Measurements from ENCODE around the gene ROR1. TPM values are rescaled to one million over a fixed set of nuclear protein-coding genes. Genes with fewer than 3 reads are reported as not detected.

Gene ROR1
- total and polyA plus RNA-seq, 4 donors = 4.0 to 30.9 (median 11.4) TPM

- WGBS, 2 donors = 36 to 39% methylated on average over 5 of the region's 5 CpGs
- Histone ChIP-seq H3K27ac (ENCODE audit: low read depth in 1 of 2, low read length in 2 of 2) (no peak overlapping the region), H3K4me3 (ENCODE audit: low read length in 2 of 2) (no peak overlapping the region), H3K9me3 (ENCODE audit: control insufficient read depth, low read length) (no peaks in the 10 kb centered on the region), H3K27me3 (ENCODE audit: control insufficient read depth in 1 of 2, insufficient read depth in 2 of 2, low read length in 1 of 2) (no peaks in the 10 kb centered on the region), H3K36me3 (ENCODE audit: control insufficient read depth in 1 of 2, insufficient read depth in 2 of 2, low read length in 1 of 2) (no peaks in the 10 kb centered on the region), H3K4me1 (ENCODE audit: control insufficient read depth in 1 of 2, insufficient read depth in 2 of 2, low read length in 2 of 2) (peaks cover 5 to 11% of the 10 kb centered on the region in 2 donors)
- DNase-seq (no peak), ATAC-seq (ENCODE audit: low FRiP score) (no peak)
- intact Hi-C loops (cut with DNase I) = no loop called here
Observed at GRCh38 chr1:63868268-63868781, 94.5 kb downstream of the ROR1 start.

GRCh38 chr1:63870152-63870551 lies 96.3 kb downstream of the ROR1 start:
- Histone ChIP-seq H3K27ac (ENCODE audit: low read depth in 1 of 2, low read length in 2 of 2) (no peak overlapping the region), H3K4me3 (ENCODE audit: low read length in 2 of 2) (no peak overlapping the region), H3K4me1 (ENCODE audit: control insufficient read depth in 1 of 2, insufficient read depth in 2 of 2, low read length in 2 of 2) (peaks cover 5 to 17% of the 10 kb centered on the region in 2 donors), H3K9me3 (ENCODE audit: control insufficient read depth, low read length) (no peaks in the 10 kb centered on the region), H3K36me3 (ENCODE audit: control insufficient read depth in 1 of 2, insufficient read depth in 2 of 2, low read length in 1 of 2) (no peaks in the 10 kb centered on the region), H3K27me3 (ENCODE audit: control insufficient read depth in 1 of 2, insufficient read depth in 2 of 2, low read length in 1 of 2) (no peaks in the 10 kb centered on the region)
- DNase-seq = no peak
- 94 to 95% methylated on average over 2 of the region's 2 CpGs for WGBS, 2 donors
- intact Hi-C loops (cut with DNase I) = no loop called here
- ATAC-seq (ENCODE audit: low FRiP score) = no peak

- Histone ChIP-seq H3K9me3 (ENCODE audit: control insufficient read depth, low read length) (no peaks in the 10 kb centered on the region), H3K27me3 (ENCODE audit: control insufficient read depth in 1 of 2, insufficient read depth in 2 of 2, low read length in 1 of 2) (no peaks in the 10 kb centered on the region), H3K27ac (ENCODE audit: low read depth in 1 of 2, low read length in 2 of 2) (no peak overlapping the region), H3K4me1 (ENCODE audit: control insufficient read depth in 1 of 2, insufficient read depth in 2 of 2, low read length in 2 of 2) (peaks cover 5 to 7% of the 10 kb centered on the region in 2 donors), H3K36me3 (ENCODE audit: control insufficient read depth in 1 of 2, insufficient read depth in 2 of 2, low read length in 1 of 2) (no peaks in the 10 kb centered on the region), H3K4me3 (ENCODE audit: low read length in 2 of 2) (no peak overlapping the region)
- intact Hi-C loops (cut with DNase I) = no loop called here
- WGBS, 2 donors = 84 to 93% methylated on average over 1 of the region's 1 CpG
- ATAC-seq (ENCODE audit: low FRiP score) (no peak), DNase-seq (no peak)
Observed at GRCh38 chr1:63871463-63871862, 97.6 kb downstream of the ROR1 start.

- 31 to 38% methylated on average over 3 of the region's 3 CpGs for WGBS, 2 donors
- peaks cover 5 to 12% of the 10 kb centered on the region in 2 donors for H3K4me1 ChIP-seq (ENCODE audit: control insufficient read depth in 1 of 2, insufficient read depth in 2 of 2, low read length in 2 of 2)
- no peak for ATAC-seq (ENCODE audit: low FRiP score)
- H3K36me3 ChIP-seq (ENCODE audit: control insufficient read depth in 1 of 2, insufficient read depth in 2 of 2, low read length in 1 of 2) = no peaks in the 10 kb centered on the region
- no peaks in the 10 kb centered on the region for H3K9me3 ChIP-seq (ENCODE audit: control insufficient read depth, low read length)
- DNase-seq = no peak
- no peak overlapping the region for H3K4me3 ChIP-seq (ENCODE audit: low read length in 2 of 2)
- H3K27me3 ChIP-seq (ENCODE audit: control insufficient read depth in 1 of 2, insufficient read depth in 2 of 2, low read length in 1 of 2) = no peaks in the 10 kb centered on the region
- intact Hi-C loops (cut with DNase I) = no loop called here
- H3K27ac ChIP-seq (ENCODE audit: low read depth in 1 of 2, low read length in 2 of 2) = peak overlapping the region in 1 of 2 donors; percentile 34
Observed at GRCh38 chr1:63873751-63874150, 99.9 kb downstream of the ROR1 start.

GRCh38 chr1:63874278-63874880 lies 100.6 kb downstream of the ROR1 start:
- H3K27me3 ChIP-seq (ENCODE audit: control insufficient read depth in 1 of 2, insufficient read depth in 2 of 2, low read length in 1 of 2) = no peaks in the 10 kb centered on the region
- H3K36me3 ChIP-seq (ENCODE audit: control insufficient read depth in 1 of 2, insufficient read depth in 2 of 2, low read length in 1 of 2) = no peaks in the 10 kb centered on the region
- 9 to 15% methylated on average over 1 of the region's 1 CpG for WGBS, 2 donors
- ATAC-seq (ENCODE audit: low FRiP score) (no peak), DNase-seq (no peak)
- H3K4me1 ChIP-seq (ENCODE audit: control insufficient read depth in 1 of 2, insufficient read depth in 2 of 2, low read length in 2 of 2) = peaks cover 5 to 17% of the 10 kb centered on the region in 2 donors
- intact Hi-C loops (cut with DNase I) = no loop called here
- no peaks in the 10 kb centered on the region for H3K9me3 ChIP-seq (ENCODE audit: control insufficient read depth, low read length)
- H3K4me3 ChIP-seq (ENCODE audit: low read length in 2 of 2) = no peak overlapping the region
- H3K27ac ChIP-seq (ENCODE audit: low read depth in 1 of 2, low read length in 2 of 2) = no peak overlapping the region

- Histone ChIP-seq H3K36me3 (ENCODE audit: control insufficient read depth in 1 of 2, insufficient read depth in 2 of 2, low read length in 1 of 2) (no peaks in the 10 kb centered on the region), H3K4me3 (ENCODE audit: low read length in 2 of 2) (no peak overlapping the region), H3K27me3 (ENCODE audit: control insufficient read depth in 1 of 2, insufficient read depth in 2 of 2, low read length in 1 of 2) (no peaks in the 10 kb centered on the region), H3K4me1 (ENCODE audit: control insufficient read depth in 1 of 2, insufficient read depth in 2 of 2, low read length in 2 of 2) (peaks cover 5 to 23% of the 10 kb centered on the region in 2 donors), H3K27ac (ENCODE audit: low read depth in 1 of 2, low read length in 2 of 2) (no peak overlapping the region), H3K9me3 (ENCODE audit: control insufficient read depth, low read length) (no peaks in the 10 kb centered on the region)
- DNase-seq = no peak
- no peak for ATAC-seq (ENCODE audit: low FRiP score)
- intact Hi-C loops (cut with DNase I) = no loop called here
Observed at GRCh38 chr1:63875636-63876035, 101.8 kb downstream of the ROR1 start.

- intact Hi-C loops (cut with DNase I) = no loop called here
- DNase-seq (no peak), ATAC-seq (ENCODE audit: low FRiP score) (no peak)
- Histone ChIP-seq H3K9me3 (ENCODE audit: control insufficient read depth, low read length) (no peaks in the 10 kb centered on the region), H3K4me3 (ENCODE audit: low read length in 2 of 2) (no peak overlapping the region), H3K27ac (ENCODE audit: low read depth in 1 of 2, low read length in 2 of 2) (peak overlapping the region in 1 of 2 donors; percentile 48), H3K36me3 (ENCODE audit: control insufficient read depth in 1 of 2, insufficient read depth in 2 of 2, low read length in 1 of 2) (no peaks in the 10 kb centered on the region), H3K4me1 (ENCODE audit: control insufficient read depth in 1 of 2, insufficient read depth in 2 of 2, low read length in 2 of 2) (peaks cover 2 to 29% of the 10 kb centered on the region in 2 donors), H3K27me3 (ENCODE audit: control insufficient read depth in 1 of 2, insufficient read depth in 2 of 2, low read length in 1 of 2) (no peaks in the 10 kb centered on the region)
- 40 to 46% methylated on average over 8 of the region's 8 CpGs for WGBS, 2 donors
Observed at GRCh38 chr1:63877021-63877767, 103.4 kb downstream of the ROR1 start.

GRCh38 chr1:63877816-63878215 lies 104.0 kb downstream of the ROR1 start:
- Histone ChIP-seq H3K27ac (ENCODE audit: low read depth in 1 of 2, low read length in 2 of 2) (no peak overlapping the region), H3K36me3 (ENCODE audit: control insufficient read depth in 1 of 2, insufficient read depth in 2 of 2, low read length in 1 of 2) (no peaks in the 10 kb centered on the region), H3K4me1 (ENCODE audit: control insufficient read depth in 1 of 2, insufficient read depth in 2 of 2, low read length in 2 of 2) (peaks cover 2 to 32% of the 10 kb centered on the region in 2 donors), H3K4me3 (ENCODE audit: low read length in 2 of 2) (no peak overlapping the region), H3K27me3 (ENCODE audit: control insufficient read depth in 1 of 2, insufficient read depth in 2 of 2, low read length in 1 of 2) (no peaks in the 10 kb centered on the region), H3K9me3 (ENCODE audit: control insufficient read depth, low read length) (no peaks in the 10 kb centered on the region)
- no peak for DNase-seq
- no peak for ATAC-seq (ENCODE audit: low FRiP score)
- intact Hi-C loops (cut with DNase I) = no loop called here
- 34 to 35% methylated on average over 3 of the region's 3 CpGs for WGBS, 2 donors

- Histone ChIP-seq H3K36me3 (ENCODE audit: control insufficient read depth in 1 of 2, insufficient read depth in 2 of 2, low read length in 1 of 2) (no peaks in the 10 kb centered on the region), H3K27me3 (ENCODE audit: control insufficient read depth in 1 of 2, insufficient read depth in 2 of 2, low read length in 1 of 2) (no peaks in the 10 kb centered on the region), H3K4me3 (ENCODE audit: low read length in 2 of 2) (no peak overlapping the region), H3K9me3 (ENCODE audit: control insufficient read depth, low read length) (no peaks in the 10 kb centered on the region), H3K27ac (ENCODE audit: low read depth in 1 of 2, low read length in 2 of 2) (no peak overlapping the region), H3K4me1 (ENCODE audit: control insufficient read depth in 1 of 2, insufficient read depth in 2 of 2, low read length in 2 of 2) (peaks cover 6 to 32% of the 10 kb centered on the region in 2 donors)
- 0% methylated on average over 1 of the region's 1 CpG for WGBS, 2 donors
- intact Hi-C loops (cut with DNase I) = no loop called here
- ATAC-seq (ENCODE audit: low FRiP score) (no peak), DNase-seq (no peak)
Observed at GRCh38 chr1:63878932-63879331, 105.1 kb downstream of the ROR1 start.
